Measurements from ENCODE around the gene BCO2.

The BCO2 gene

DNA sequence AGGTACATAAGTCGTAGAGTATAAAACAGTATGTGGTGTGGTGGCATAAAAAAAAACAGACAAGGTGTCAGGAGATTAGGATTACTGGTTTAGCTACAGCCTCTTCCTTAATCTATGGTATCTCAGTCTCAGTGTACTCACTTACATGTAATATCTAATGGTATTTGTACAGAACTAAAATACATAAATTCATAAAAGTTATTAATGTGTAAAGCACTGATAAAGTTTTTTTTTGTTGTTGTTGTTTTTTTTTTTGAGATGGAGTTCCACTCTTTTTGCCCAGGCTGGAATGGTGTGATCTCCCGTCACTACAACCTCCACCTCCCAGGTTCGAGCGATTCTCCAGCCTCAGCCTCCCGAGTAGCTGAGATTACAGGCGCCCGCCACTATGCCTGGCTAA, 53.8 kb downstream of the BCO2 start:
- no peak overlapping the region for H3K4me3 ChIP-seq (ENCODE audit: low read depth, low read length)
- TF ChIP-seq, protein P1, sequence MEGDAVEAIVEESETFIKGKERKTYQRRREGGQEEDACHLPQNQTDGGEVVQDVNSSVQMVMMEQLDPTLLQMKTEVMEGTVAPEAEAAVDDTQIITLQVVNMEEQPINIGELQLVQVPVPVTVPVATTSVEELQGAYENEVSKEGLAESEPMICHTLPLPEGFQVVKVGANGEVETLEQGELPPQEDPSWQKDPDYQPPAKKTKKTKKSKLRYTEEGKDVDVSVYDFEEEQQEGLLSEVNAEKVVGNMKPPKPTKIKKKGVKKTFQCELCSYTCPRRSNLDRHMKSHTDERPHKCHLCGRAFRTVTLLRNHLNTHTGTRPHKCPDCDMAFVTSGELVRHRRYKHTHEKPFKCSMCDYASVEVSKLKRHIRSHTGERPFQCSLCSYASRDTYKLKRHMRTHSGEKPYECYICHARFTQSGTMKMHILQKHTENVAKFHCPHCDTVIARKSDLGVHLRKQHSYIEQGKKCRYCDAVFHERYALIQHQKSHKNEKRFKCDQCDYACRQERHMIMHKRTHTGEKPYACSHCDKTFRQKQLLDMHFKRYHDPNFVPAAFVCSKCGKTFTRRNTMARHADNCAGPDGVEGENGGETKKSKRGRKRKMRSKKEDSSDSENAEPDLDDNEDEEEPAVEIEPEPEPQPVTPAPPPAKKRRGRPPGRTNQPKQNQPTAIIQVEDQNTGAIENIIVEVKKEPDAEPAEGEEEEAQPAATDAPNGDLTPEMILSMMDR (IDR thresholded peaks at IDR 0.05; ENCODE audit: low read depth, low read length, missing control alignments) = no peak

DNA sequence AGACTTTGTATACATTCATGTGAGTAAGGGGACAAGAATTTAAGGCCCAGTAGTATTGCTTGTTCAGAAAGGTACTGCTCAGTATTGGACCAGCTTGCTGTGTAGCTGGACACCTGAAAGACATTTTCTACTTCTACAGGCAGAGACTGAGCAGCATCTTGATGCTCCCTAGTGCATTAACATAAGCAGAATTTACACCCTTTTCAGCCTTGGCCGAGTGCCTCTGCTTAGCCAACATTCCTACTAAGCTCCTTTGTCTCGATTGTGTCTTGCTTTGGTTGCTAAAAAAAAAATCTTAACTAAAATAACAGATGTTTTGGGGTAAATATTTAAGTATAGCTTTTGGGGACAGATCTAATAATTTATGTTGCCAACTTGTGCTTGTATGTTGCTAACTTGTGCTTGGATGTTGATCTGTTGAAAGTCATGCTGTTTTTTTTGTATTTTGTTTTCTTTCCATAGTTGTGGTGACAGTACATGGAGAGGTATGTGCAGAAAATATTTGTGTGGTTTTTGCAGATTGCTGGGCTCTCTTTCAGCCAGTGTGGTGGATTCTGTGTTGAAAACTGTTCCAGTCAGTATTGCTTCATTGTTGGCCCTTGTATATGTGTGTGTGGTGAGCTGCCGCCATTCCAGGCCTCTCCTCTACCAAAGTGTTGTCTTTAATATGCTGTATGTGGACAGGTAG, 54.6 kb downstream of the BCO2 start:
- TF ChIP-seq, protein P1 (IDR thresholded peaks at IDR 0.05; ENCODE audit: low read depth, low read length, missing control alignments) = no peak
- H3K4me3 ChIP-seq (ENCODE audit: low read depth, low read length) = no peak overlapping the region
- DNase-seq (ENCODE audit: low read depth) = no peak

More for the DNA sequence above, 53.8 kb downstream of the BCO2 start:
- no peak for DNase-seq (ENCODE audit: low read depth)

DNA sequence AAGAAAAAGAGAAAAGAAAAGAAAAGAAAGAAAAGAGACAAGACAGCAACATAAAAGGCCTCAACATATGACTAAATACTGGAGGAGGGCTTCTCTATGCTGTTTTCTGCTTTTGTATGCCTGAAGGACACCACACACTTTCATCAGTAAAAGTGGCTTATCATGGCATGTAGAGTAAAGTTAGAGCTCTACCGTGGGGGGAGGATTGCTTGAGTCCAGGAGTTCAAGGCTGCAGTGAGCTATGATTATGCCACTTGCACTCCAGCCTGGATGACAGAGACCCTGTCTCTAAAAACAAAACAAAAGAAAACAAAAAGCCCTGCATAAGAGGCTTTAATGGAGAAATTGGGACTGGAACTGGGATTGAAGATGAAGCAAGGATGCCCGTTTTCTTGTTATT, 56.6 kb downstream of the BCO2 start:
- TF ChIP-seq, protein P1 (IDR thresholded peaks at IDR 0.05; ENCODE audit: low read depth, low read length, missing control alignments) = no peak
- DNase-seq (ENCODE audit: low read depth) = no peak
- H3K4me3 ChIP-seq (ENCODE audit: low read depth, low read length) = no peak overlapping the region

DNA sequence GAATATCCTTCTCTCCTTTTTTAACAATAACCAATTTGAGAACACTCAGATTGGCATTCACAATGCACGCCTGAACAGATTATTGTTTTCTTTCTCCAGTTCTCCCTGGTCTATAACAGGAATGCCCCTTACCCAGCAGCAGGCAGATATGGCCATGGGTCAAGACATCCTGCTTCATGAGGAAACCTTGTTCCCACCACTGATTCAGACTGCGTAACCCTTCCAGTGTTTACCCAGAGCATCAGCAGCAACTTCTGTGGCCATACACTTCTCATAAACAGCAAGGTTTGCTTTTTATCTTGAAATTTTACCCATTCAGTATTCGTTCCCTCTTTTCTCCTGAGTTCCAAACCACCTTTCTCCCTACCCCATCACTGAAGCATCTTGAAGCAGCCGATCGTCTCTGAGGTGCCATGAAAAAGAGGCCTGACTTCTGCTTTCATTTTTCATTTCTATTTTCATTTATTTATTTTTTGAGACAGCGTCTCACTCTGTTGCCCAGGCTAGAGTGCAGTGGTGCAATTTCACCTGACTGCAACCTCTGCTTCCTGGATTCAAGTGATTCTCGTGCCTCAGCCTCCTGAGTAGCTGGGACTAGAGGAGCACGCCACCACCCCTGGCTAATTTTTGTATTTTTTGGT, 60.6 kb downstream of the BCO2 start:
- no peak for DNase-seq (ENCODE audit: low read depth)
- TF ChIP-seq, protein P1 (IDR thresholded peaks at IDR 0.05; ENCODE audit: low read depth, low read length, missing control alignments) = no peak
- peak overlapping the region; percentile 25; the same call in 1 of the 2 replicates for H3K4me3 ChIP-seq (ENCODE audit: low read depth, low read length)

DNA sequence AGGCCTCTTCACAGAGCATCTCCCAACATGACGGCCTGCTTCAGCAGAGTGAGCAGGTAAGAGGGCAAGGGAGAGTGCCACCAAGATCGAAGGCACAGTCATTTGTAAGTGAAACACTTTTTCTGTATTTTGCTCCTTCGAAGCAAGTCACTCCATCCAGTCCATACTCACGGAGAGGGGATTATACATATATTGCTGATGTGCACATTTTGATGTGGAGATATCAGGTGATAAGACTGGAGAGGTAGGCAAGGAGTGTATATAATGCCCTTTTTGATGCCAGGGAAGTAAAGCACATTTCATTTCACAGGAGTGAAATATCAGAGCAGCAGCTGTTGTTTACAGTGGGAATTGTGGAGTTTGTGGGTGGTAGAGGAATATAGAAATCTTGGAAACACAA, 62.1 kb downstream of the BCO2 start:
- TF ChIP-seq, protein P1 (IDR thresholded peaks at IDR 0.05; ENCODE audit: low read depth, low read length, missing control alignments) = no peak
- no peak for DNase-seq (ENCODE audit: low read depth)
- H3K4me3 ChIP-seq (ENCODE audit: low read depth, low read length) = no peak overlapping the region

DNA sequence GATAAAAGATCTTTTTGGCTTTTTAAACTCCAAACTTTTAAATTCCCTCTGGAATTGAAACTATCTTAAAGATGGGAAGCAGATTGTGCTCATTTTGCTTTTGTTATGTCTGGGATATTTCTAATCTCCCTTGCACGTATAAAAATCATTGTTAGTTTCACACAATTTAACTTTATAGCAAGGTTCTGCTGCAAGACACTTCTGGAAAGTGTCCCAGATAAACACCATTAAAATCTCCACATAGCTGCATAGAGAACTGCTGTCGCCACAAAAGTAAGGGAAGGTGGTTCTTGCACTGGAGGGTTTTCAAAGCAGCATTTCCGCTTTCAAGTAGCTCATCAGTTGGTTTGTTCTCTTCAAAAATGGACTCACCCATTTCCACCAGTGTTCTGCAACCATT, 62.7 kb downstream of the BCO2 start:
- TF ChIP-seq, protein P1 (IDR thresholded peaks at IDR 0.05; ENCODE audit: low read depth, low read length, missing control alignments) = no peak
- no peak overlapping the region for H3K4me3 ChIP-seq (ENCODE audit: low read depth, low read length)
- DNase-seq (ENCODE audit: low read depth) = no peak

DNA sequence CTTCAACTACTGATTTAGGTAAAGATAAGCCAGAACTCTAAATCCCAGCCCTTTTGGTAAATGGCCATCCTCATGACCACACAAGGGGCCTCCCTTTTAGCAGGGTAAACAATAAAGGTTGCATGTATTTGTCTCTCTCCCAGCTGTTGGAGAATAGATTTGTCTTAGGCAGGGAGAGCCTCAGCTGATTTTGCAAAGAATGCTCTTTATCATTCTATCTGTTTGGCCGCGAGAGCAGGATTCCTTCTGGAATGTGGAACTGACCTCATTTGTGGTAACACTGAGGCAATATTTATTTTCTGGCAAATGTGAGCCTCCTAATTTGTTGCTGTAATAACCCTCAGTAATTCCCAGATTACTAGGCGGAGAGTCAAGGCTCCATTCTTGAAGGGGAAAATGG, 66.2 kb downstream of the BCO2 start:
- DNase-seq (ENCODE audit: low read depth) = no peak

More for the DNA sequence above, 66.2 kb downstream of the BCO2 start:
- TF ChIP-seq, protein P1 (IDR thresholded peaks at IDR 0.05; ENCODE audit: low read depth, low read length, missing control alignments) = no peak
- H3K4me3 ChIP-seq (ENCODE audit: low read depth, low read length) = no peak overlapping the region
